PC-9 (cell line): Measurements from ENCODE around the gene ZNF385B.

ENCODE experiments used
- CTCF ChIP-seq: fragments of 200-600 bp; sonication (generic); conservative IDR thresholded peaks from 2 replicates; pipeline ENCODE4 v1.6.1; 2017; ENCODE audit warnings: mixed run types, antibody characterized with exemption, mild to moderate bottlenecking, moderate library complexity
- EZH2 ChIP-seq: fragments of 200-600 bp; sonication (generic); IDR thresholded peaks from 2 replicates; pipeline ENCODE4 v1.8.0; 2017; ENCODE audit warnings: antibody characterized with exemption, low read depth

DNA sequence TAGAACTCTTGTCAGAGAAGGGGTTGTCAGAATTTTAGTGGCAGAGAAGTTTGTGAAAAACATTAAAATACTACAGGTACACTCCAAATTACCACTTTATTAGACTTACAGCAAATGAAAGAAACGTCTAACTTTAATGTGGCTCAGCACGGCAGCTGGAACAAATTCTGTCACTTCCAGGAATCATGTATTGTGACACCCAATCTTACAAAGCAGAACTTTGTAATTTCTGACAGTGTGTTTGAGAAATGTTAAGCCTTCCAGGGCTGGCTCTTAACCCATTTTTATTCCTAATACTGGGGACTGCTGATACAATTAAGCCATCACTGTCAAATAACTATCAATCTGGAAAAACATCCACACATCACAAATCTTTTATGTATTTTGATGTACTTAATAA is 216.4 kb downstream of the ZNF385B start:
- TF ChIP-seq CTCF (no peak), EZH2 (no peak)
